ENCODE results near the gene MAPK6. TPM values are rescaled to one million over a fixed set of nuclear protein-coding genes. Genes with fewer than 3 reads are reported as not detected.

Gene MAPK6
- total and polyA plus RNA-seq, 2 of the 4 experiments (the other 2 are of a cell fraction) = 22.6 to 60.6 TPM

- intact Hi-C loops (cut with micrococcal nuclease) = no loop called here
- H2AK9ac ChIP-seq (replicated peaks; ENCODE audit: low read depth, low read length, poor library complexity) = no peak overlapping the region
- no TSS peak for BruUV-seq (replicated peaks)
These were observed 66.3 kb downstream of the MAPK6 start for GRCh38 chr15:52085299-52085698.

More at GRCh38 chr15:52085299-52085698, 66.3 kb downstream of the MAPK6 start:
- Histone ChIP-seq H3K4me1 (ENCODE audit: control insufficient read depth, insufficient read depth, low read length) (peaks cover 2% of the 10 kb centered on the region; the same call in 1 of the 2 replicates), H3K9me3 (ENCODE audit: control insufficient read depth, insufficient read depth, low read length) (peaks cover 6% of the 10 kb centered on the region), H3K14ac (replicated peaks; ENCODE audit: low read depth, low read length) (no peak overlapping the region), H4K5ac (ENCODE audit: low read depth, low read length) (no peak overlapping the region), H4K8ac (ENCODE audit: low read depth in 2 of 2, low read length in 2 of 2) (no peak overlapping the region), H2BK5ac (ENCODE audit: low read depth, low read length, poor library complexity, severe bottlenecking) (no peak overlapping the region), H3K9me1 (ENCODE audit: insufficient read depth, low read length) (no peaks in the 10 kb centered on the region), H2AK5ac (ENCODE audit: low read depth, low read length) (no peak overlapping the region), H2BK20ac (ENCODE audit: low read depth, low read length) (no peak overlapping the region), H3K36me3 (ENCODE audit: control insufficient read depth, insufficient read depth, low read length) (no peaks in the 10 kb centered on the region), H3K79me1 (ENCODE audit: low read depth in 1 of 2, low read length in 2 of 2) (no peaks in the 10 kb centered on the region), H2AFZ (replicated peaks; ENCODE audit: low read length, poor library complexity) (no peak overlapping the region), H3K27me3 (ENCODE audit: control insufficient read depth, insufficient read depth, low read length) (no peaks in the 10 kb centered on the region), H3K4me2 (ENCODE audit: low read depth, low read length) (no peak overlapping the region), H2BK15ac (ENCODE audit: low read depth, low read length) (no peak overlapping the region), H3K9ac (ENCODE audit: low read depth, low read length) (no peak overlapping the region), H3K23ac (ENCODE audit: low read depth, low read length) (no peak overlapping the region), H2BK120ac (ENCODE audit: low read depth, low read length) (no peak overlapping the region), H3K27ac (ENCODE audit: insufficient read depth, low read length) (no peak overlapping the region), H3K18ac (ENCODE audit: low read depth, low read length) (no peak overlapping the region), H4K20me1 (ENCODE audit: insufficient read depth, low read length) (no peaks in the 10 kb centered on the region), H3K56ac (ENCODE audit: extremely low read depth, insufficient read depth, low read length) (no peak overlapping the region), H3K4ac (ENCODE audit: low read depth, low read length) (no peak overlapping the region), H4K91ac (ENCODE audit: insufficient read depth, low read depth, low read length) (no peak overlapping the region), H3K4me3 (ENCODE audit: insufficient read depth, low read depth, low read length) (no peak overlapping the region)
- DNase-seq (no peak), ATAC-seq (ENCODE audit: low read depth) (no peak)
- dilution Hi-C loops (cut with HindIII; ENCODE audit: low sequenced_read_pairs, unreplicated experiment) = no loop called here
- CTCF ChIA-PET = no interaction called here
- TF ChIP-seq RAD21 (IDR thresholded peaks at IDR 0.05; ENCODE audit: low read length) (no peak), ELK1 (IDR thresholded peaks at IDR 0.05; ENCODE audit: borderline replicate concordance, low read depth, low read length) (no peak)
- in situ Hi-C loops (cut with MboI; ENCODE audit: low sequenced_read_pairs) = no loop called here
- POLR2A ChIA-PET (ENCODE audit: unreplicated experiment) = no interaction called here

Data from IMR-90 (cell line).